Vagina (tissue), 2 donors: ENCODE results near the gene KRT17. TPM values are rescaled to one million over a fixed set of nuclear protein-coding genes. Genes with fewer than 3 reads are reported as not detected.

Experiments
- DNase-seq, 2 donors: peaks; one replicate each; pipeline ENCODE4 v3.0.0-alpha.2; 2017; ENCODE audit errors: extremely low spot score in 2 of 2
- H3K27ac ChIP-seq: fragments of 200-600 bp; sonication (generic); one replicate; pipeline ENCODE4 v1.5.1; 2019
- H3K27me3 ChIP-seq: fragments of 200-600 bp; sonication (generic); one replicate; pipeline ENCODE4 v1.5.1; 2019
- H3K36me3 ChIP-seq, 2 donors: fragments of 200-600 bp; sonication (generic); one replicate each; pipeline ENCODE4 v1.5.1; 2017 to 2019
- H3K4me1 ChIP-seq: fragments of 200-600 bp; sonication (generic); one replicate; pipeline ENCODE4 v1.5.1; 2019
- H3K4me3 ChIP-seq, 2 donors: fragments of 200-600 bp; sonication (generic); 1 replicate in 1 of 2; 2 replicates in 1 of 2; pipeline ENCODE4 v1.5.1; 2016 to 2019
- H3K9me3 ChIP-seq: fragments of 200-600 bp; sonication (generic); one replicate; pipeline ENCODE4 v1.5.1; 2019
- CTCF ChIP-seq, 3 experiments: fragments of 450-650 bp in 2 of 3; fragments of 200-600 bp in 1 of 3; sonication (generic) in 1 of 3; IDR thresholded peaks; one replicate each; pipeline ENCODE4 v1.5.1; 2017 to 2019; ENCODE audit warnings: antibody characterized with exemption in 3 of 3, mild to moderate bottlenecking in 2 of 3, moderate library complexity in 2 of 3
- POLR2A ChIP-seq, 2 donors: fragments of 450-650 bp; IDR thresholded peaks; one replicate each; pipeline ENCODE4 v1.6.1; 2017; ENCODE audit warnings: antibody characterized with exemption in 2 of 2, mild to moderate bottlenecking in 2 of 2, moderate library complexity in 2 of 2
- POLR2AphosphoS5 ChIP-seq, 2 donors: sonication (generic); formaldehyde crosslinking; IDR thresholded peaks; one replicate each; pipeline ENCODE4 v1.9.0; 2017; ENCODE audit warnings: antibody characterized with exemption in 2 of 2, mild to moderate bottlenecking in 2 of 2, low read depth in 1 of 2; ENCODE audit not compliant: insufficient read depth in 1 of 2
- intact Hi-C: fragments of 100-400 bp; cut with DNase I; formaldehyde crosslinking; loops from one replicate; pipeline ENCODE4 v1.15.1; 2023
- total RNA-seq: library from RNA; depleted of rRNA; stranded (reverse); fragments of >200 nt; gene quantifications from one replicate; pipeline ENCODE4 v1.2.3, GENCODE V29; 2016

The KRT17 gene
- total RNA-seq, 1 donor from 2014 or later: 165 TPM

- Histone ChIP-seq H3K27me3 (no peaks in the 10 kb centered on the region), H3K4me3 (no peak overlapping the region), H3K36me3 (no peaks in the 10 kb centered on the region), H3K27ac (peak overlapping the region; percentile 85), H3K4me1 (peaks cover 57% of the 10 kb centered on the region), H3K9me3 (no peaks in the 10 kb centered on the region)
- no peak for TF ChIP-seq CTCF (IDR thresholded peaks at IDR 0.05)
- intact Hi-C loops: loop anchor here (10.0 kb wide), 1 partner anchor 852 kb away; no protein-coding TSS in a partner anchor
- no peak for DNase-seq
These were observed 32.9 kb upstream of the KRT17 start for GRCh38 chr17:41657176-41657754.

GRCh38 chr17:41656249-41657023 lies 32.1 kb upstream of the KRT17 start:
- H3K27ac ChIP-seq: peak overlapping the region; percentile 85
- TF ChIP-seq POLR2A (IDR thresholded peaks at IDR 0.05) (no peak), POLR2AphosphoS5 (IDR thresholded peaks at IDR 0.05; ENCODE audit: insufficient read depth in 1 of 2, low read depth in 1 of 2) (no peak), CTCF (IDR thresholded peaks at IDR 0.05) (no peak)

GRCh38 chr17:41655611-41656111 lies 31.3 kb upstream of the KRT17 start:
- intact Hi-C loops: loop anchor here (10.0 kb wide), 1 partner anchor 851 kb away; no protein-coding TSS in a partner anchor
- peaks cover 70% of the 10 kb centered on the region for H3K4me1 ChIP-seq
- DNase-seq: no peak
- H3K4me3 ChIP-seq: no peak overlapping the region
- TF ChIP-seq CTCF (IDR thresholded peaks at IDR 0.05) (no peak), POLR2AphosphoS5 (IDR thresholded peaks at IDR 0.05; ENCODE audit: insufficient read depth in 1 of 2, low read depth in 1 of 2) (peak; percentile 58 to 76)
- no peaks in the 10 kb centered on the region for H3K27me3 ChIP-seq
- H3K9me3 ChIP-seq: no peaks in the 10 kb centered on the region
- H3K27ac ChIP-seq: peak overlapping the region; percentile 85
- H3K36me3 ChIP-seq: no peaks in the 10 kb centered on the region

More at GRCh38 chr17:41656249-41657023, 32.1 kb upstream of the KRT17 start:
- intact Hi-C loops: loop anchor here (10.0 kb wide), 1 partner anchor 852 kb away; no protein-coding TSS in a partner anchor
- DNase-seq: no peak
- Histone ChIP-seq H3K4me1 (peaks cover 62% of the 10 kb centered on the region), H3K4me3 (no peak overlapping the region), H3K9me3 (no peaks in the 10 kb centered on the region), H3K27me3 (no peaks in the 10 kb centered on the region), H3K36me3 (no peaks in the 10 kb centered on the region)

GRCh38 chr17:41654678-41655607 lies 30.6 kb upstream of the KRT17 start:
- Histone ChIP-seq H3K4me3 (no peak overlapping the region), H3K27me3 (no peaks in the 10 kb centered on the region), H3K36me3 (no peaks in the 10 kb centered on the region), H3K9me3 (no peaks in the 10 kb centered on the region), H3K4me1 (peaks cover 67% of the 10 kb centered on the region), H3K27ac (peak overlapping the region; percentile 85)
- no peak for DNase-seq
- intact Hi-C loops: loop anchor here (10.0 kb wide), 1 partner anchor 850 kb away; no protein-coding TSS in a partner anchor
- TF ChIP-seq POLR2A (IDR thresholded peaks at IDR 0.05) (no peak), CTCF (IDR thresholded peaks at IDR 0.05) (no peak), POLR2AphosphoS5 (IDR thresholded peaks at IDR 0.05; ENCODE audit: insufficient read depth in 1 of 2, low read depth in 1 of 2) (no peak)
